K562 (cell line): ENCODE measurements around the gene INCENP. TPM values are rescaled to one million over a fixed set of nuclear protein-coding genes. Genes with fewer than 3 reads are reported as not detected.

Experiments
- ARID1B ChIP-seq: fragments of 450-650 bp; IDR thresholded peaks from 2 replicates; pipeline ENCODE4 v1.6.1; 2016; ENCODE audit warnings: antibody characterized with exemption, mild to moderate bottlenecking, inconsistent platforms
- CBX5 ChIP-seq: IDR thresholded peaks from 2 replicates; pipeline ENCODE4 v1.6.1; 2014; ENCODE audit warnings: low read depth, borderline replicate concordance
- E2F8 ChIP-seq: fragments of 450-650 bp; IDR thresholded peaks from 2 replicates; pipeline ENCODE4 v1.7.1; 2018; ENCODE audit warnings: mild to moderate bottlenecking, low read depth; ENCODE audit not compliant: partially characterized antibody
- ESRRA ChIP-seq: fragments of 450-650 bp; IDR thresholded peaks from 2 replicates; pipeline ENCODE4 v1.6.1; 2014; ENCODE audit warnings: low read depth, mild to moderate bottlenecking, moderate library complexity, borderline replicate concordance
- GMEB1 ChIP-seq: fragments of 250-450 bp; sonication (Bioruptor Pico); IDR thresholded peaks from 2 replicates; pipeline ENCODE4 v1.4.0; 2020; ENCODE audit warnings: mild to moderate bottlenecking
- HDGF ChIP-seq: fragments of 450-650 bp; IDR thresholded peaks from 2 replicates; pipeline ENCODE4 v1.6.1; 2016
- KLF1 ChIP-seq: fragments of 450-650 bp; IDR thresholded peaks from 2 replicates; pipeline ENCODE4 v1.6.1; 2016; ENCODE audit warnings: missing genetic modification characterization, missing compliant biosample characterization
- MAFF ChIP-seq: IDR thresholded peaks from 2 replicates; pipeline ENCODE4 v1.6.1; 2012; ENCODE audit warnings: low read length, improper control_type of control experiment
- MTA1 ChIP-seq: fragments of 450-650 bp; IDR thresholded peaks from 2 replicates; pipeline ENCODE4 v1.6.1; 2017; ENCODE audit warnings: borderline replicate concordance
- SP1 ChIP-seq: sonication (generic); formaldehyde crosslinking; IDR thresholded peaks from 2 replicates; pipeline ENCODE4 v1.8.1; 2022; ENCODE audit warnings: mild to moderate bottlenecking, missing genetic modification reagents
- SP2 ChIP-seq: IDR thresholded peaks from 2 replicates; pipeline ENCODE4 v1.6.1; 2011; ENCODE audit warnings: mild to moderate bottlenecking, low read depth, low read length, moderate library complexity; ENCODE audit not compliant: poor library complexity, severe bottlenecking; ENCODE audit errors: extremely low read depth
- STAT5A ChIP-seq: IDR thresholded peaks from 2 replicates; pipeline ENCODE4 v1.6.1; 2012; ENCODE audit warnings: low read length, inconsistent platforms, borderline replicate concordance
- TAF1 ChIP-seq: IDR thresholded peaks from 2 replicates; pipeline ENCODE4 v1.6.1; 2011; ENCODE audit warnings: mild to moderate bottlenecking, low read length, moderate library complexity; ENCODE audit not compliant: insufficient read depth, control insufficient read depth, severe bottlenecking; ENCODE audit errors: extremely low read depth
- TFAM ChIP-seq: fragments of 250-450 bp; sonication (Bioruptor Pico); conservative IDR thresholded peaks from 2 replicates; pipeline ENCODE4 v1.5.0; 2021; ENCODE audit warnings: mild to moderate bottlenecking, moderate library complexity
- ZKSCAN8 ChIP-seq: fragments of 200-800 bp; sonication (Bioruptor generic); IDR thresholded peaks from 2 replicates; pipeline ENCODE4 v1.6.1; 2016; ENCODE audit warnings: missing genetic modification characterization, missing compliant biosample characterization
- ZNF134 ChIP-seq: fragments of 250-450 bp; sonication (Bioruptor Pico); conservative IDR thresholded peaks from 2 replicates; pipeline ENCODE4 v1.4.0; 2020
- ZNF444 ChIP-seq: fragments of 250-450 bp; sonication (Bioruptor Pico); IDR thresholded peaks from 2 replicates; pipeline ENCODE4 v1.4.0; 2020; ENCODE audit warnings: mild to moderate bottlenecking, moderate library complexity
- polyA plus RNA-seq, 8 experiments: library from polyadenylated mRNA; depleted of rRNA in 4 of 8; stranded (reverse) in 5 of 8; unstranded in 3 of 8; fragments of >200 nt; fragmentation: Nextera tagmentation in 2 of 8; fragmentation: Illumina TruSeq in 1 of 8; extraction: Ambion mirVana in 2 of 8; extraction: Trizol in 1 of 8; gene quantifications; 2 replicates each; pipeline versions ENCODE4 v1.2.1 to v1.2.3, GENCODE V29; 2011 to 2014; ENCODE audit warnings: inconsistent platforms in 1 of 8, missing spikeins in 1 of 8
- total RNA-seq, 7 experiments: library from RNA; depleted of rRNA in 6 of 7; stranded (reverse); fragments of >200 nt in 6 of 7; fragmentation: Illumina TruSeq in 2 of 7; extraction: Trizol in 2 of 7; gene quantifications; 2 replicates each; pipeline versions ENCODE4 v1.2.1 to v1.2.3, GENCODE V29; 2011 to 2021; ENCODE audit warnings: low replicate concordance in 1 of 7

Gene INCENP
- total and polyA plus RNA-seq, 9 of the 15 experiments (the other 6 are each of a cell fraction or from before 2014, with no cell fraction given) = 1.1 to 97.9 (median 28.2) TPM

GRCh38 chr11:62108971-62109404 lies 14.8 kb upstream of the INCENP start (continued):
- no peak for TF ChIP-seq GMEB1
- no peak; the same call in 1 of the 2 replicates for TF ChIP-seq STAT5A
- TF ChIP-seq ZNF444 (CRISPR knock-in tag) = no peak
- no peak for TF ChIP-seq HDGF
- TF ChIP-seq TFAM (CRISPR knock-in tag) = no peak
- no peak for TF ChIP-seq CBX5
- peak; percentile 37; the same call in 1 of the 2 replicates for TF ChIP-seq ARID1B
- no peak for TF ChIP-seq SP2
- TF ChIP-seq KLF1 (tag) = no peak
- TF ChIP-seq TAF1 = no peak
- TF ChIP-seq E2F8 = no peak
- no peak for TF ChIP-seq ESRRA
- TF ChIP-seq ZKSCAN8 (CRISPR knock-in tag) = no peak
- TF ChIP-seq MTA1 = no peak
- no peak for TF ChIP-seq MAFF
- no peak for TF ChIP-seq SP1 (CRISPR knock-in tag)
- no peak for TF ChIP-seq ZNF134 (CRISPR knock-in tag)
